GM18870 (cell line): ENCODE data around the gene TNFSF8.

ENCODE experiments used
- ATAC-seq: cut with Tn5 transposase; IDR thresholded peaks from one replicate; pipeline ENCODE4 v1.9.1; 2021; ENCODE audit warnings: moderate library complexity; ENCODE audit not compliant: unreplicated experiment

TNFSF8 gene

DNA sequence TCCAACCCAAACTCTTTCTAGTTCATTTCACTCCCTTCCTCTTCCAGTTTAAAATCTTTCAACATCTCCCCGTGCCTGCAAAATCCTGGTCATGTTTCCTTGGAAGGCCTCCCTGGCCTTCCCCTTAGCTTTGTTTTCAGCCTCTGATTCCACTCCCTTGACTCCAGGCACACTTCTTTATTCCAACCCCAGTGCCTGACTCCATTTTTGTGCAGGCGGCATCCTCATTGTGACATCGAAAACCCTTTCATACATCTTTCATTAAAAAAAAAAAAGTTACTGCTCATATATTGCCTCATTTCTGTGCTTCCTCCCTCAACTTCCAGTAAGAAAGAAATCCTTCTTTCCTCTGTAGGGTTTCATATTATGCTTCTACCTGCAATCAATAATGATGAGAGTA is 7.1 kb upstream of the TNFSF8 start:
- ATAC-seq: no peak

DNA sequence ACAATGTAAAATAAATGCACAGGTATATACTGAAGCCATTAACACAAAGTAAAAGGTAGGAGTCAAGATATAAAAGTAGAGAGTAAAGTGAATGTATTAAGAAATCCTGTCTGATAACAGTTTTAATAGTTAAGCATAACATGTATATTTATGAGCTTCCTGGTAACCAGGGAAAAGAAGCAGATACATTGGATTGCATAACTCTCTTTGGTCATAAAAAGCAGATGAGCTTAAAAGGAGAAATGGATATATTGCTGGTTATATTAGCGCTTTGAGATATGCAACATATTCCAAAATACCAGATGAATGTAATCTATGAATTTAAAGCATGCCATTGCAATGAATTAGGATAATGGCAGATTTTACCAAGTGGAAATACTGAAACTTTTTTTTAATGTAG is 6.2 kb upstream of the TNFSF8 start:
- no peak for ATAC-seq

DNA sequence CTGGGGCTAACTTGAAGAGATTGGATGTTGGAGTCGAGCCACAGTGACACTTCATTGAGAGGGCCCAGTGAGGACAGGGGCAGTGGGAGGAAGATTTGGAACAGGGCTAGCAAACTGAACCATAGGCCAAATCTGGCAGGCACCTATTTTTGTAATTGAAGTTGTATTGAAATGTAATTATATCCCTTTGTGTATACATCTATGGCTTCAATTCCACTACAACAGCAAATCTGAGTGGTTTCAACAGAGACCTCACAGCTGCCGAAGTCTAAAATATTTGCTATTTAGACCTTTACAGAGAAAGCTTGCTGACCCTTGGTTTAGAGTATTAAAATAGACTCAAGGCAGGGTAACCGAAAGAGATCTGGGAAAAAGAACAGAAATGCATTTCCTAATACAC is 4.7 kb upstream of the TNFSF8 start:
- ATAC-seq: no peak

GRCh38 chr9:114932502-114932901 is 2.1 kb upstream of the TNFSF8 start:
- no peak for ATAC-seq

DNA sequence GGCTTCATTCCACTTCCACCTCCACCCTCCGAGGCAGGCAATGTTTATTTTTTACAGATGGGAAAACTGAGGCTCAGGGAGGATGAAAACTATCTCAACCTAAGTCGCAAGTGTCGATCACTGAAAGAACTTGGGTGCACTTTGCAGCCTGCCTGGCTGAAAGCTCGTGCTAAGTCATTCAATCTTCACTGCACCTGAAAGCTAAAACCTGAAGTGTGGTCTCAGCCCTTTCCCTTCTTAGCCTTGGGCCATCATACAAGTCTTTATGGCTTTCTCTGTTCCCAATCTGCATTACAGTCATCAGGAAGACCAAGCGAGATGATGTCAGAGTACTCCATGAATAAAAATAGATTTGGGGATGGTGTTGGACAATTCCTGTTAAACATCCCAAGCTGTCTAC is 1.0 kb upstream of the TNFSF8 start:
- ATAC-seq: no peak

DNA sequence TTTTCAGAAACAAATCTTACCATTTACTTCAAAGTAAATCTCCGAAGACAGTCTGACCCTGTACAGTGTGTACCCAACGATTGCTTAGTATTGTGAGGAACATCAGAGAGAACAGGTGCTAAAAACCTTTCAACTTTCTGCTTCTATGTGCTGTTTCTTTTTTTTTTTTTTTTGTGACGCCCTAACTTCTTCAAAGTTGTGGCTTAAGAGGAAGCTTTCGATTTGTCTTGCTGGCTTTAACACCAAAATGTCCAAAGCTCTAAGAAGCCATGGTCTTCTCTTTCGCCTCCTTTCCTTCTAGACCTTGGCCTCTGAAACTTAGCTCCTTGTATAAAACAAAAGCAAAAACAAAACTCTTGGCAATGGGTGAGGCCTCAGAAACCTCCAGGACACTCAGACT is 1.2 kb downstream of the TNFSF8 start:
- no peak for ATAC-seq

- no peak for ATAC-seq
Measured at GRCh38 chr9:114928671-114929070, 1.7 kb downstream of the TNFSF8 start.

- ATAC-seq: no peak
Measured at GRCh38 chr9:114928136-114928535, 2.3 kb downstream of the TNFSF8 start.

- ATAC-seq: no peak
Measured at GRCh38 chr9:114925672-114926071, 4.7 kb downstream of the TNFSF8 start.

- no peak for ATAC-seq
Measured at GRCh38 chr9:114925039-114925438, 5.4 kb downstream of the TNFSF8 start.

DNA sequence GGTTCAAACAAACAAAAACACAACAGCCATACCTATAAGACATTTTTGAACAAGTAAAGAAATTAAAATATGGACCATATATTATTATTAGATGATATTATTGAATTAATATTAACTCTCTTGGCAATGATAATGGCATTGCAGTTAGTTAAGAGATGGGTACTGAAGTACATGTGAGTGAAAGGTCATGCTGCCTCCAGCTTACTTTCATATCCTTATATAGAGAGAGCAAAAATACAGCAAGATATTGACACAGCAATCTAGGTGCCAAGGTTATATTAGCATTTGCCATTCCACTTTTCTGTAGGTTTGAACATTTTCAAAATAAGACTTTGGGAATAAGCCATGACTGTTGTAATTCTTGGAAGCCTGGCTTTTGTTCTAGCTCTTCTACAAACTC is 6.1 kb downstream of the TNFSF8 start:
- ATAC-seq: no peak

DNA sequence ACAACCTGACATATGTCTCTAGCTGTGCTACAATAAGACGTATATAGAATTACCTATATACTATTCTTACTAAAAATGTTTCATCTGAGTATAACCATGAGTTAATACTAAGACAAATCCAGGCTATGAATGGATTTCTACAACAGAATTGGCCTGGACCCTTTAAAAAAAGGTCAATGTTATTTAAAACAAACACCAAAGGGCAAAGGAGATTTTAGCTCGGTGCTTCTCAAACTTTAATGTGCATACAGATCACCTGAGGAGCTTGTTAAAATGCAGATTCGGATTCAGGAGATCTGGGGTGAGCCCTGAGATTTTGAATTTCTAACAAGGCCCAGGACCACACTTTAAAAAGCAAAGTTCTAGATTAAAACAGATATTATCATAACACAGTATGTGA is 6.5 kb downstream of the TNFSF8 start:
- ATAC-seq: no peak

DNA sequence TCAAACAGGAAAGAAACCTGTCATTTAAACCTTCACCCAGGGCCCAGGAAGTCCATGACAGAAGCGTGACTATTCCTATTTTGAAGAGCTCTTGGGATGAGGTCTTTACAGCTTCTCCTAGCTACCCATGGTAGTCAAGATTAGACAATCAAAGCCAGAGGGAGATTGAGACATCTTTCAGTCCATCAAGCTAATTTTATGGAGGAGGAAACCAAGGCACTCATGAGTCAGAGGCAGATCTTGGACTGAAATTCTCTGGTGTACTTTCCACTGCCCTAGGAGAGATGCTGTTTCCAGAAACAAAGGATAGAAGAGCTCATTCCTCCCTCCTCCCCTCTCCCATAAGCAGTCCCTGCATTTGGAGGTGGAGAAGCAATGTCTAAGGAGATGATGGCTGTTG is 9.2 kb downstream of the TNFSF8 start:
- no peak for ATAC-seq

DNA sequence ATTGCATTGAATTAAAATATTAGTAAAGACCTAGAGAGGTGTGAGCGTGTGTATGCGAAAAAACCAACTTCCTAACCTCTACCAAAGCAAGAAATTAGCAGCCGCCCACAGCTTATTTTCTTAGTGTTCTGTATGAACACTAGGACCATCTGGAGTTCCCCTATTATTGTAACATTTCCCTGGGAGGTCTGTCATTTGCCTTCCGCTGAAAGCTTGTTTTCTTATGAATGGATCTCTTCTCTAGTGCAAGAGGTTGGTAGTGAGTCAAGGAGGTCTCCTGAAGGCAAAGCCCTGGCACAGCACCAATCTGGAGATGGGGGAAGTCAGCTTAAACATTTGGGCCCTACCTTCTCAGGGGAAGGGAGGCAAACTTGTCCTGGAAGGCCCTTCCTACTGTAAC is 10.8 kb downstream of the TNFSF8 start:
- no peak for ATAC-seq

DNA sequence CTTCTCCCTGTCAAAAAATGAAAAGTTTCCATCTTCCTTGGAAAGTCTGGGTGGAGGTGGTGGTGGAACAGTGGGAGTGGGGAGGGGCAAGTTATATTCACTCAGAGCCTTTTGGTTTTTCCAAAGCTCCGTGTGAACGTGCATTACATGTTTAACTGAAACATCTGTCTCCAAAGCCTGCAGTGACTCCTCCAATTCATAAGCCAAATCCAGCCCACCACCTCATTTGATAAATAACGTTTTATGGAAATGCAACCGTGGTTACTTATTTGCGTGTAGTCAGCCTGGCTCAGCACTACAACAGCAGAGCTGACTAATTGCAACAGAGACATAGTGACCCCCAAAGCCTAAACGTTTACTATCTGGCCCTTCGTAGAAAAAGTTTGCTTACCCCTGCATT is 13.9 kb downstream of the TNFSF8 start:
- no peak for ATAC-seq

- ATAC-seq: no peak
Measured at GRCh38 chr9:114914139-114914538, 16.3 kb downstream of the TNFSF8 start.

- no peak for ATAC-seq
Measured at GRCh38 chr9:114913656-114914055, 16.7 kb downstream of the TNFSF8 start.

DNA sequence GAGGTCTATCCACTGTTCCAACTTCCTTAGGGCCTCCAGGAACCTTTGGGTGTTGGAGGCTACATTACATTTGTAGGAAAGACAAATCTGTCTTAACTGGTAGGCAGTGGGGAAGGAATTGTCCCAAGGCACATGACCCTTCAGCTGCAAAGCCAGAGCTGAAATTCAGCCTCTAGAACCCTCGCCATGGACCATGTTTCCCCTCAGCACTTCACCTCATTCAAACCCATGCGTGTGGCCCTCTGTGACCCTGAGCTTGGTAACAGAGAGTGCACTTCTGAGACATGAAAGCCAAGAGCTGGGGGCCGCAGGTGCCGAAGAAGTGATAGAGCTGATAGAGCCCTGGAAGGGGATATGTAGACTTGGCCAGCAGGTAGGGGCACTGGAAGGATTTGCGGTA is 17.2 kb downstream of the TNFSF8 start:
- ATAC-seq: no peak

DNA sequence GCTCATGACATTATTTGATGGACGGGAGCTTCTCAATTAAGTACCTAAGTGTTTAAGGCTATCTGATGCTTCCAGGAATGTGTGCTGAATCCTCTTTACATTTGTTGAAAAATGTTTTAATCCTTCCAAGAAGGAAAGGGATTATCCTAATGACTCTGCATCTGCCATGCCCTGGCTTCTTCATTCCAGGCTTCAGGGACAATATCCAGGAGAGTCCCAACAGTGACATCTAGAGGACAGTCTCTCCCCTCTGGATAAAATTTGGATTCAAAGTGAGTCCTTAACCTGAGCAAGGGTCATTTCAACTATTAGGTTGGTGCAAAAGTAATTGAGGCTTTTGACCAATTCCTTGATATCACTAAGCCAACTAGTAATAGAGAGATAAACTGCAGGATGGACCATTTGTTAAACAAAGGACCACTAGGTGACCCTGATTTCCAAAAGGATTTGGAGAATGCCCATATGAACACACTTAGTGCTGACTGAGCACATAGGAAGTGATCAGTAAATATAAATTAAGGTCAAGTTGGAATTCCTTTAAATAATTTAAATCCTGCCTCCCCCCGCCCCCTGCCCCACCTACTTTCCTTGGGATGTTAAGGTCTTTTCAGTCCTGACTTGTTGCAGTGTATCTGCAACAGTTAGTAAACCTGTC is 19.1 kb downstream of the TNFSF8 start:
- no peak for ATAC-seq

- no peak for ATAC-seq
Measured at GRCh38 chr9:114910541-114910940, 19.9 kb downstream of the TNFSF8 start.

GRCh38 chr9:114909661-114910060 is 20.7 kb downstream of the TNFSF8 start:
- ATAC-seq: no peak

- ATAC-seq: peak; percentile 17
Measured at GRCh38 chr9:114908805-114909448, 21.5 kb downstream of the TNFSF8 start.

- ATAC-seq: peak; percentile 57
Measured at GRCh38 chr9:114908104-114908622, 22.2 kb downstream of the TNFSF8 start.
